GM23248 (cell line): ENCODE results near the gene MSH5. TPM values are rescaled to one million over a fixed set of nuclear protein-coding genes. Genes with fewer than 3 reads are reported as not detected.

ENCODE experiments used
- DNase-seq: peaks from one replicate; pipeline ENCODE4 v3.0.0-alpha.2; 2015
- H2AFZ ChIP-seq: fragments of 200-600 bp; sonication (generic); 2 replicates; pipeline ENCODE4 v1.6.1; 2016; ENCODE audit warnings: antibody characterized with exemption
- H3F3A ChIP-seq: fragments of 200-600 bp; sonication (generic); 2 replicates; pipeline ENCODE4 v1.6.1; 2016; ENCODE audit warnings: mild to moderate bottlenecking, antibody characterized with exemption, mixed run types; ENCODE audit not compliant: insufficient read depth
- H3K27ac ChIP-seq: fragments of 200-600 bp; sonication (generic); 2 replicates; pipeline ENCODE4 v1.5.1; 2016; ENCODE audit warnings: mild to moderate bottlenecking
- H3K27me3 ChIP-seq: fragments of 200-600 bp; sonication (generic); replicated peaks from 2 replicates; pipeline ENCODE4 v1.6.1; 2016; ENCODE audit warnings: mild to moderate bottlenecking; ENCODE audit not compliant: insufficient read depth
- H3K36me3 ChIP-seq: fragments of 200-600 bp; sonication (generic); 2 replicates; pipeline ENCODE4 v1.6.1; 2016; ENCODE audit warnings: low read depth, mild to moderate bottlenecking
- H3K4me1 ChIP-seq: fragments of 200-600 bp; sonication (generic); 2 replicates; pipeline ENCODE4 v1.6.1; 2016; ENCODE audit warnings: mild to moderate bottlenecking; ENCODE audit not compliant: insufficient read depth
- H3K4me2 ChIP-seq: fragments of 200-600 bp; sonication (generic); one replicate; pipeline ENCODE4 v1.6.1; 2016; ENCODE audit warnings: mild to moderate bottlenecking; ENCODE audit not compliant: unreplicated experiment
- H3K4me3 ChIP-seq: fragments of 200-600 bp; sonication (generic); 2 replicates; pipeline ENCODE4 v1.5.1; 2016; ENCODE audit warnings: mild to moderate bottlenecking
- H3K79me2 ChIP-seq: fragments of 200-600 bp; sonication (generic); 2 replicates; pipeline ENCODE4 v1.6.1; 2016; ENCODE audit warnings: mild to moderate bottlenecking; ENCODE audit not compliant: insufficient read depth
- H3K9ac ChIP-seq: fragments of 200-600 bp; sonication (generic); 2 replicates; pipeline ENCODE4 v1.6.1; 2016; ENCODE audit warnings: mild to moderate bottlenecking
- H3K9me2 ChIP-seq: fragments of 200-600 bp; sonication (generic); 2 replicates; pipeline ENCODE4 v1.6.1; 2016; ENCODE audit warnings: mixed run types, mild to moderate bottlenecking, moderate library complexity; ENCODE audit not compliant: insufficient read depth
- H3K9me3 ChIP-seq: fragments of 200-600 bp; sonication (generic); one replicate; pipeline ENCODE4 v1.6.1; 2017; ENCODE audit warnings: low read depth
- H4K20me1 ChIP-seq: fragments of 200-600 bp; sonication (generic); 2 replicates; pipeline ENCODE4 v1.6.0; 2016; ENCODE audit not compliant: insufficient read depth
- EZH2 ChIP-seq: fragments of 200-600 bp; sonication (generic); IDR thresholded peaks from 2 replicates; pipeline ENCODE4 v1.6.1; 2018; ENCODE audit warnings: antibody characterized with exemption, mild to moderate bottlenecking; ENCODE audit not compliant: insufficient read depth, poor library complexity, severe bottlenecking
- EZH2phosphoT487 ChIP-seq: fragments of 200-600 bp; sonication (generic); IDR thresholded peaks from 2 replicates; pipeline ENCODE4 v1.6.1; 2018; ENCODE audit warnings: antibody characterized with exemption, moderate library complexity, mild to moderate bottlenecking, low read depth; ENCODE audit not compliant: insufficient read depth
- WGBS, 2 experiments: methylation state at CpG; one replicate each; pipeline ENCODE4 v1.1.6; 2015 to 2017; ENCODE audit warnings: low lambda C conversion rate in 2 of 2, low coverage in 1 of 2; ENCODE audit errors: missing lambda C conversion rate in 2 of 2; 5-methylcytosine and 5-hydroxymethylcytosine counted together
- in situ Hi-C: fragments of 300-500 bp; cut with MboI; formaldehyde crosslinking; loops from 2 replicates; pipeline ENCODE4 v1.15.0; 2020
- polyA plus RNA-seq: library from polyadenylated mRNA; unstranded; fragments of >200 nt; fragmentation: Nextera tagmentation; extraction: Ambion mirVana; gene quantifications from 2 replicates; pipeline ENCODE4 v1.2.1, GENCODE V29; 2016
- total RNA-seq: library from RNA; depleted of rRNA; stranded (reverse); fragments of >200 nt; shearing (Covaris generic); gene quantifications from 2 replicates; pipeline ENCODE4 v1.2.3, GENCODE V29; 2014

MSH5 gene
- total and polyA plus RNA-seq, 2 experiments from 2014 or later: 2.9 to 4.3 TPM

- no peak within 1 kb of the TSS for H3K27ac ChIP-seq
- H3K4me3 ChIP-seq: no peak within 1 kb of the TSS
- TF ChIP-seq EZH2 (no peak), EZH2phosphoT487 (no peak)
- no peaks in the 10 kb centered on the region for H3K79me2 ChIP-seq
- H3F3A ChIP-seq: no peaks in the 10 kb centered on the region
- no peaks in the 10 kb centered on the region for H3K27me3 ChIP-seq
- no peak within 1 kb of the TSS for H3K9ac ChIP-seq
- H4K20me1 ChIP-seq: no peaks in the 10 kb centered on the region
- H3K4me1 ChIP-seq: no peaks in the 10 kb centered on the region
- no peaks in the 10 kb centered on the region for H3K9me3 ChIP-seq
- in situ Hi-C loops: no loop called here
- peaks cover 11% of the 10 kb centered on the region; the same call in 1 of the 2 replicates for H3K36me3 ChIP-seq
- no peak within 1 kb of the TSS for H2AFZ ChIP-seq
- WGBS, 2 experiments: 76 to 77% methylated on average over 36 to 46 of the region's 46 CpGs
- no peak within 1 kb of the TSS for H3K4me2 ChIP-seq
- DNase-seq: no peak
- no peaks in the 10 kb centered on the region for H3K9me2 ChIP-seq
Measured at GRCh38 chr6:31723245-31723979, 16.4 kb upstream of the MSH5 start, which contains the start of gene MPIG6B. Gene MPIG6B, plus strand, starts transcription at chr6:31723373. Its CDS starts 11 bp downstream, at chr6:31723384.

- H3K27me3 ChIP-seq: no peaks in the 10 kb centered on the region
- H3K4me1 ChIP-seq: no peaks in the 10 kb centered on the region
- H3K9ac ChIP-seq: no peak overlapping the region
- H2AFZ ChIP-seq: no peak overlapping the region
- no peak overlapping the region for H3K27ac ChIP-seq
- WGBS, 2 experiments: 86 to 88% methylated on average over 22 to 25 of the region's 25 CpGs
- no peaks in the 10 kb centered on the region for H3F3A ChIP-seq
- no peaks in the 10 kb centered on the region for H3K79me2 ChIP-seq
- in situ Hi-C loops: no loop called here
- H3K9me3 ChIP-seq: no peaks in the 10 kb centered on the region
- DNase-seq: no peak
- TF ChIP-seq EZH2: no peak
- no peak for TF ChIP-seq EZH2phosphoT487
- H3K9me2 ChIP-seq: no peaks in the 10 kb centered on the region
- H3K4me2 ChIP-seq: no peak overlapping the region
- H4K20me1 ChIP-seq: no peaks in the 10 kb centered on the region
- no peak overlapping the region for H3K4me3 ChIP-seq
- peaks cover 11% of the 10 kb centered on the region; the same call in 1 of the 2 replicates for H3K36me3 ChIP-seq
Measured at GRCh38 chr6:31723980-31724691, 15.7 kb upstream of the MSH5 start.

- in situ Hi-C loops: no loop called here
- TF ChIP-seq EZH2phosphoT487 (no peak), EZH2 (no peak)
- WGBS, 2 experiments: 86 to 88% methylated on average over 12 of the region's 12 CpGs
- Histone ChIP-seq H3K27ac (no peak overlapping the region), H3F3A (peaks cover 5% of the 10 kb centered on the region), H3K9me2 (no peaks in the 10 kb centered on the region), H3K27me3 (no peaks in the 10 kb centered on the region), H3K9ac (no peak overlapping the region), H3K4me1 (peaks cover 6% of the 10 kb centered on the region; the same call in 1 of the 2 replicates), H3K79me2 (no peaks in the 10 kb centered on the region), H3K4me3 (no peak overlapping the region), H3K9me3 (no peaks in the 10 kb centered on the region), H3K4me2 (no peak overlapping the region), H3K36me3 (peaks cover 12% of the 10 kb centered on the region; the same call in 1 of the 2 replicates), H4K20me1 (no peaks in the 10 kb centered on the region), H2AFZ (no peak overlapping the region)
- no peak for DNase-seq
Measured at GRCh38 chr6:31725502-31726350, 14.1 kb upstream of the MSH5 start.

GRCh38 chr6:31727034-31727716 lies 12.6 kb upstream of the MSH5 start:
- H3K4me2 ChIP-seq: no peak overlapping the region
- no peaks in the 10 kb centered on the region for H4K20me1 ChIP-seq
- H3K4me3 ChIP-seq: no peak overlapping the region
- H3K27me3 ChIP-seq: no peaks in the 10 kb centered on the region
- no peaks in the 10 kb centered on the region for H3K9me3 ChIP-seq
- DNase-seq: no peak
- peaks cover 6% of the 10 kb centered on the region; the same call in 1 of the 2 replicates for H3K4me1 ChIP-seq
- H3K27ac ChIP-seq: no peak overlapping the region
- peaks cover 3% of the 10 kb centered on the region; the same call in 1 of the 2 replicates for H3K79me2 ChIP-seq
- H3K9me2 ChIP-seq: no peaks in the 10 kb centered on the region
- H3F3A ChIP-seq: peaks cover 19% of the 10 kb centered on the region
- no peak overlapping the region for H2AFZ ChIP-seq
- in situ Hi-C loops: no loop called here
- H3K36me3 ChIP-seq: peaks cover 27% of the 10 kb centered on the region
- H3K9ac ChIP-seq: no peak overlapping the region
- TF ChIP-seq EZH2phosphoT487 (no peak), EZH2 (no peak)
- 75 to 80% methylated on average over 7 of the region's 7 CpGs for WGBS, 2 experiments
